ENCODE measurements around the gene TOGARAM1. TPM values are rescaled to one million over a fixed set of nuclear protein-coding genes. Genes with fewer than 3 reads are reported as not detected.
A peak's percentile ranks its signal among the peaks of the same experiment; 100 is the strongest.

Gene TOGARAM1
- 43.1 TPM for polyA plus RNA-seq (ENCODE audit: insufficient read length)
- long read RNA-seq, donor 1, full-length matches to known transcripts = 2 of 8 reads
- long read RNA-seq, donor 1, partial matches to known transcripts = 6 of 8 reads
- long read RNA-seq, donor 1, other reads (novel, unspliced or antisense) = 0 of 8 reads
- long read RNA-seq, donor 2, partial matches to known transcripts = 9 of 12 reads
- long read RNA-seq, donor 2, other reads (novel, unspliced or antisense) = 0 of 12 reads
- long read RNA-seq, donor 3, partial matches to known transcripts = 11 of 11 reads
- long read RNA-seq, donor 3, other reads (novel, unspliced or antisense) = 0 of 11 reads
- long read RNA-seq, donor 4, partial matches to known transcripts = 0 of 1 reads
- long read RNA-seq, donor 4, other reads (novel, unspliced or antisense) = 0 of 1 reads
- long read RNA-seq, donor 5, partial matches to known transcripts = 19 of 19 reads
- long read RNA-seq, donor 5, other reads (novel, unspliced or antisense) = 0 of 19 reads
- long read RNA-seq, donor 6, full-length matches to known transcripts = 3 of 11 reads
- long read RNA-seq, donor 6, partial matches to known transcripts = 8 of 11 reads
- long read RNA-seq, donor 6, other reads (novel, unspliced or antisense) = 0 of 11 reads
- long read RNA-seq, donor 7, full-length matches to known transcripts = 3 of 14 reads
- long read RNA-seq, donor 7, partial matches to known transcripts = 11 of 14 reads
- long read RNA-seq, donor 7, other reads (novel, unspliced or antisense) = 0 of 14 reads
- long read RNA-seq, donor 8, full-length matches to known transcripts = 2 of 7 reads
- long read RNA-seq, donor 8, partial matches to known transcripts = 5 of 7 reads
- long read RNA-seq, donor 8, other reads (novel, unspliced or antisense) = 0 of 7 reads

GRCh38 chr14:44961554-44962333 lies at the start of gene TOGARAM1, which contains the start of gene KLHL28:
Gene TOGARAM1, plus strand, starts transcription at chr14:44962190. Its CDS starts 232 bp downstream, at chr14:44962422.
Gene KLHL28, minus strand, starts transcription at chr14:44961947. Its CDS starts 16,019 bp downstream, at chr14:44945928.
- DNase-seq = peak; percentile 100

GRCh38 chr14:44914849-44915248 lies 47.1 kb upstream of the TOGARAM1 start:
- DNase-seq = no peak

GRCh38 chr14:44928793-44929192 lies 33.2 kb upstream of the TOGARAM1 start:
- no peak for DNase-seq

GRCh38 chr14:44935155-44935554 lies 26.8 kb upstream of the TOGARAM1 start:
- no peak for DNase-seq

- no peak for DNase-seq
Measured at GRCh38 chr14:44937547-44937946, 24.4 kb upstream of the TOGARAM1 start.

GRCh38 chr14:44940211-44940610 lies 21.8 kb upstream of the TOGARAM1 start:
- DNase-seq = no peak

GRCh38 chr14:44940944-44941343 lies 21.0 kb upstream of the TOGARAM1 start:
- DNase-seq = no peak

DNA sequence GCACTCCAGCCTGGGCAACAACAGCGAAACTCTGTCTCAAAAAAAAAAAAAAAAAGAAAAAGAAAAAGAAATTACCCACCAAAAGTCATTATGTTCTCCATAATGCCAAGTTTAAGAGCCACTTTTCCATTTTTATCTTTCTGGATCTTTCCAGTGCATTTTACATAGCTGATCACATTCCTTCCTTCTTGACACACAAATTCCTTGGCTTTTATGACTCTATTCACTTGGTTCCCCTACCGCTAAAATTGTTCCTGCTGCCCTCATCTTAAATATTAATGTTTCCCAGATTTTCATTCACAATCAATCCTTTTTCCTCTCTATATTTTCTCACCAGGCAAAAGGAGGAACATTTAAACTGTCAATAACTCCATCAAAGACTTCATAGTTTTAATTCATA lies 20.4 kb upstream of the TOGARAM1 start:
- DNase-seq = no peak

GRCh38 chr14:44942436-44942835 lies 19.6 kb upstream of the TOGARAM1 start:
- no peak for DNase-seq

DNA sequence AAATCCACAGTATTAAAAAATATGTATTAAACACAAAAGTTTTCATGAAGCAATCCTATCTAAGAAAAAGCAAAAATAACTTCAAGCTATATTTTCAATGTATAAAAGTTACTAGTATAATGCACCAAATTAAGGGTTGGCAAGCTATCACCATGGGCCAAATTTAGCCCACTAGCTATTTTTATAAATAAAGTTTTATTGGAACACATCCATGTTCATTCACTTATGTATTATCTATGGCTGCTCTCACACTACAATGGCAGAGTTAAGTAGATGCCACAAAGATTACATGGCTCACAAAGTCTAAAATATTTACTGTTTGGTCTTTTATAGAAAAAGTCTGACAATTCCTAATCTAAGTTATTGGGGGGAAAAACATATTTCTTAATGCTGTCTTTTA lies 17.9 kb upstream of the TOGARAM1 start:
- DNase-seq = no peak

- no peak for DNase-seq
Measured at GRCh38 chr14:44945264-44945663, 16.7 kb upstream of the TOGARAM1 start.

DNA sequence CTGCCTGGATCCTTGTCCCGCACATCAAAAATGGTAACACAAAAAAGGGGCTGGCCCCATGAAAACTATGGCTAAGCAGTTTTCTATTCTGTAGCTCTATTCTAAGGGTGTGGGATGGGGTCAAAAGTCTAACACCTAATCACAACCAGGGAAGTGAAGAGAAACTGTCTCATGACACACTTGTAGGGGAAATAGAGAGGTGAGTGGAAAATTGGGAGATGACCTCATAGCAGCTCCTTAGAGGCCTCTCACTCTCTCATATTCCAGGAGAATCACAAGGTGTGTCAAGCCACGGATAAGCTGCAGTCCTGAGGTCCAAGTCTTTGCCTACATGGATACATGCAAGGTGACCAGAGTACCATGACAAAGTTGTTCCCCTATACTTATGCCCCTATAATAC lies 10.9 kb upstream of the TOGARAM1 start:
- no peak for DNase-seq

DNA sequence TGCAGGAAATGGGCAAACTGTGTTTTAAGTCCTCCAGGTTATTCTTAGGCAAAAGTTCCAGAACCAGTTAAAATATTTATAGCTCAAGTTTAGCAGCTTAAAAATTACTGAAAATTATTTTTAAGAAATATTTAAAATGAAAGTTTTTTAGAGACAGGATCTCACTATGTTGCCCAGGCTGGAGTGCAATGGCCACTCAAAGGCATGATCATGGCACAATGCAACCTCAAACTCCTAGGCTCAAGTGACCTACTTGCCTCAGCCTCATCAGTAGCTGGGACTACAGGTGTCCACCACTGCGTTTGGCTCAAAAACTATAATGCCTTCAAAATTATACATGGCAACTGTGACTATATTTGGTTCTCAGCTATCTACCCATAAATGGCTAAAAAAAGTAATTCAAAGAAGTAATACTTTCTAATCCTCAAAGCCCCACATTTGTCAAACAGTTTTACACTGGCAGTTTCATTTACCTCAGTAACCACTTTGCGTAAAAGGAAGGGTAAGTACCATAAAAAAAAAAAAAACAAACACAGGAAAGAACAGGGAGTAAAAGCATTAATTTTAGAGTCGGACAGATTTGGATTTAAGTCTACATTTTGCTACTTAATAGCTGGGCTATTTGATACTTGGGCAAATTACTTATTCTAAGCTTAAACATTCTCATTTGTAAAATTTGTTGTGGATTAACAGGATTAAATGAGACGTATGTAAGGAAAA lies 9.4 kb upstream of the TOGARAM1 start:
- DNase-seq = no peak

- no peak for DNase-seq
Measured at GRCh38 chr14:44954750-44955149, 7.2 kb upstream of the TOGARAM1 start.

- no peak for DNase-seq
Measured at GRCh38 chr14:44955528-44955927, 6.5 kb upstream of the TOGARAM1 start.

GRCh38 chr14:44956866-44957265 lies 5.1 kb upstream of the TOGARAM1 start:
- no peak for DNase-seq

GRCh38 chr14:44959538-44959937 lies 2.5 kb upstream of the TOGARAM1 start:
- no peak for DNase-seq

GRCh38 chr14:44960146-44960545 lies 1.8 kb upstream of the TOGARAM1 start:
- DNase-seq = no peak

DNA sequence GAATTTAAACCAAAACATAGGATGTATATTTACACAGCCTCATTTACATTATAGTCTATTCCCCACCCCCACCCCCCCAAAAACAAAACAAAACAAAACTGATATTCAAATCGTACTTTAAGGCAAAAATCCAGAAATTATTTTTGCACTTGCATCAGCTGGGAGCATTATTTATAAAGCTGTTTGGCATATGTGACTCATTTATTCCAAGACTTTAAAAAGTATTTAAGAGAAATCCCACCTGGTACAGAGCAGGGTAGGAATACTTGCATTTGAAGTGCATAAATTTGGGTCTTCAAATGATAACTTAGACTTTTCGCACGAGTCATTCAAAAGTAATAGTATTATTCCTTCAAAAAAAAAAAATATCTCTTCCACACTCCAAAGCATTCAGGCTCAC lies 1.3 kb upstream of the TOGARAM1 start:
- no peak for DNase-seq

- peak; percentile 72 for DNase-seq
Measured at GRCh38 chr14:44961151-44961553, 838 bp upstream of the TOGARAM1 start.

GRCh38 chr14:44962334-44963043 lies 499 bp downstream of the TOGARAM1 start:
- peak; percentile 48 for DNase-seq
